Ecto neural progenitor cell (in vitro differentiated cells): ENCODE measurements around the gene MOCS1.

Experiments used
- DNase-seq: peaks from one replicate; pipeline ENCODE4 v3.0.0-alpha.2; 2018; ENCODE audit warnings: low spot score

Gene MOCS1

DNA sequence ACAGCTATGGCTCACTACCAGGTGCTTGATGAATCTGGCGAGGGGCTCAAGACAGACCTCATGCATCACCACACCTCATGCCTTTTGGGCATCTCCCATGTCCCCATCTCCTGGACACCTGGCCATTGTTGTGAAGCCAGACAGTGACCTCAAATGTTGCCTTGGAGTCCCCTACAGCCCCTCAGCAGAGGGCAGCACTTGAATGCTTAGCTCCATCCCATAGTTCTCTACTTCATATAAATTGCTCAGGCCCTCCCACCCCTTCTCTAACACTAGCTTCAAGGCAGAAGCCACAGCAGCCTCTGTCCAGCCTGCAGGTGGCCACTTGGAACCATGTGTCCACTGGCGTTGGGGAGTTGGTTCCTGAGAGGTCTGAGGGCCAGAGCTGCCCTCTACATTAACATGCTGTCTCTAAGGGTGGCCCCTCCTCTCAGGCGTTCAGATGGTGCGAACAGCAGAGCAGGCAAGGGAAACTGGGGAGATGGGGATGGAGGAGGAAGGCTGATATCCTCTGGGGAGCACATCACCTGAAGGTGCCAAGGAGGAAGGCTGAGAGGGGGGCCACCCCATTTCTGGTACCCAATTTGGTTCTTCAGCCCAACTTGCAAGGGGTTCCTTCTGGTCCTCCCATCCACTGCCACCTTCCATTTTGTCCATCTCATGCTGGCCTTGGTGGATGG is 31.3 kb downstream of the MOCS1 start:
- no peak for DNase-seq

GRCh38 chr6:39902136-39902535 is 32.1 kb downstream of the MOCS1 start:
- no peak for DNase-seq

DNA sequence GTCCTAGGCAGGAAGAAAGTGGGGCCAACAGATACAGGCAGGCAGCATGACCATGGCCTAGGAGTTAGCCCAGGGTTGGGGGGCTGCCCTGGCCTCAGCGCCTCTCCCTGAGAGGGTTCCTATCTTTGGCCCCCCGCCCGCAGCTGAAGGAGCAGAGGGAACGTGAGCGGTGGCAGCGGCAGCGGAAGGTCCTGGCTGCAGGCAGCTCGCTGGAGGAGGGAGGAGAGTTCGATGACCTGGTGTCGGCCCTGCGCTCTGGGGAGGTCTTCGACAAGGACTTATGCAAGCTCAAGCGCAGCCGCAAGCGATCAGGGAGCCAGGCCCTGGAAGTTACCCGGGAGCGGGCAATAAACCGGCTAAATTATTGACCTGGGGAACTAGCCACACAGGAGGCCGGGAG is 32.6 kb downstream of the MOCS1 start:
- no peak for DNase-seq

GRCh38 chr6:39901116-39901655 is 33.1 kb downstream of the MOCS1 start:
- no peak for DNase-seq

DNA sequence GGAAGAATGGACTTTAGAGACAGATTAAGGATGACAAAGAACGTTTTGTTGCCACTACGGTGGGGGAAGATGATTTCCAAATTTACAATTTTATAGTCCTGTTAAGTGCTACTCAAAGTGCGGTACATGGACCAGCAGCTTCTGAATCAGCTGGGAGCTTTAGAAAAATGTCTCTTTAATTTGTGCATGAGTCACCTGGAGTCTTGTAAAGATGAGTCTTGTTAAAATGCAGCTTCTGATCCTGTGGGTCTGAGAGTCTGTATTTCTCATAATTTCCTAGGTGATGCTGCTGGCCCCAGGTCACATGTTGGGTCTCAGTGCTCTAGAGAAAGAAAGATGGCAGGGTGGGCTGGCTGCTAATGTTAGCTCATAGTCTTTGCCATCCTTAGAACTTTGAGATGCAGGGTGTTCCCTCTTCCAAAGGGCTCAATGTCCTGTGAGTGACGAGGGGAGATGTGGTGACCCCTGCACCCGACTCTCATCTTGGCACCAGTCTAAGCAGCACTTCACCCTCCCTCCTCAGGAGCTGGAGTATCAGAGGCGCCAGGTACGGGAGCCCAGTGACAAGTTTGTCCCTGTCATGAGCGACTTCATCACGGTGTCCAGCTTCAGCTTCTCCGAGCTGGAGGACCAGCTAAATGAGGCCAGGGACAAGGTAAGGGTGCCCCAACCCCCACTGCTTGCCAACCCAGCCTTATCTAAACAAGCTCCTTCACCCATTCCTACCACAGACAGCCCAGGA is 34.5 kb downstream of the MOCS1 start:
- no peak for DNase-seq

GRCh38 chr6:39898625-39899024 is 35.6 kb downstream of the MOCS1 start:
- no peak for DNase-seq

- no peak for DNase-seq
Observed at GRCh38 chr6:39897698-39898097, 36.6 kb downstream of the MOCS1 start.

DNA sequence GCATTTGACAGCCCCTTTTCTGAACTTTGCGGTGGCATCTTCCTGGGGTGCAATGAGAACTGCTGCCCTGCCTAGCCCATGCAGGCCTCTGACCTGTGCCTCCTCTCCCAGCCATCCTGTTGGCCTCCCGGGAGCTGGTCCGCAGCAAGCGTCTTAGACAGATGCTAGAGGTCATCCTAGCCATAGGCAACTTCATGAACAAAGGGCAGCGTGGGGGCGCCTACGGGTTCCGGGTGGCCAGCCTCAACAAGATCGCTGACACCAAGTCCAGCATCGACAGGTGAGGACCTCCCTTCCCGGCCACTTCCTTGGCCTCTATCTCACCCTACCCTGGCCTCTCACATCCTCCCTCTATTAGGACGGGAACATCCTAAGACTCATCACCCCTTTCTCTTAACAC is 37.6 kb downstream of the MOCS1 start:
- DNase-seq = no peak

DNA sequence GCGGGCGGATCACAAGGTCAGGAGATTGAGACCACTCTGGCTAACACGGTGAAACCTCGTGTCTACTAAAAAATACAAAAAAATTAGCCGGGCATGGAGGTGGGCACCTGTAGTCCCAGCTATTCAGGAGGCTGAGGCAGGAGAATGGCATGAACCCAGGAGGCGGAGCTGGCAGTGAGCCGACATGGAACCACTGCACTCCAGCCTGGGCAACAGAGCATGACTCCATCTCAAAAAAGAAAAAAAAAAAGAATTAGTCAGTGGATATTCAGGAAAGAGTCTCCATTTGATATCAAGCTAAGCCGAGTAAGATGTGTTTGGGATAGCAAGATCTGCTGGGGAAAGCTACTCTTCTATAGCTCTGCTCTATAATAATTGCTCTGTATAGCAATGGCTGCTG is 41.0 kb downstream of the MOCS1 start:
- no peak for DNase-seq

DNA sequence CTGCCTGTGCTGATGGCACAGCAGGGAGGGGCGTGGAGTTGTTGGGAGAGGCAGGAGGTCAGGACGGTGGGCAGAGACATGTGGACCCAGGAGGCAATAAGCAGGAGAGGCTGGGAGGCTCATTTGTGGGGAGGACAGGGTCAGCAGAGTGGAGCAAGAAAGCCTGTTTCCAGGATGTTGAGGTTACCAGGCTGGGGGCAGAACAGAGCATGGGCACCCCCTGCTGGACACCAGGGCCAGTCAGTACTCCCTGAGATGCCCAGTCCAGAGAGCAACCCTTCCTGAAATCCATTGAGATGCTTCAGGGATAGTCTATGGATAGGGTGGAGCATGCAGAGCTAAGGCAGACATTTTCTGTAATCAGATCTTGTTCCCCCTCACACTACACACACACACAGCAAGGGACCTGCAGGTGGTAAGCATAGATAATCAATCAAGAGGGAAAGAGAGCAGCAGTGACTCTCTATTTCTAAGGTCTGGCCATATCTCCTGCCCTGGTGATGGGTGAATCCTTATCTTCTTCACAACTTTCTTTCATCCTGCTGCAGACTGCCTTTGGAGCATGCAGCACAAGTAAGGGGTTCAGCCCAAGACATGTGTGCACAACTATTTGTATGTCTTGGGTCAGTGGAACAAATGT is 41.7 kb downstream of the MOCS1 start:
- peak; percentile 82 for DNase-seq

DNA sequence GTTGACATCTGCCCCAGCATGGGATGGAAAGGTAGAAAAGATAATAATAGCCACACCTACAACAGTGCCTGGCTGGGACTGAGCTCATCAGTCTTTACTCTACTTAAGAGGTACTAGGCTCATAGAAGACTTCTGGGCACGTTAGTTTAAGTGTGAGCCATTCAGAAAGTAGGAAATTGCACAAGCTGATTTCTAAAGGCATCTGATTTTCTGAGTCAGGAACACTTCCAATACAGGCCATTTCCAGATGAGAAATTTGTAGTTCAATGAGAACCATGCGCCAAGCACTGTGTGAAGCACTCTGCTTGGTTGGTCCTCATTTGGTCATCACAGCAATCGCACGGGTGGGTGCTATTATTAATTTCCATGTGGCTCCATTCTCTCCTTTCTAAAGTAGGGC is 42.3 kb downstream of the MOCS1 start:
- DNase-seq = no peak

GRCh38 chr6:39891353-39891752 is 42.9 kb downstream of the MOCS1 start:
- no peak for DNase-seq

DNA sequence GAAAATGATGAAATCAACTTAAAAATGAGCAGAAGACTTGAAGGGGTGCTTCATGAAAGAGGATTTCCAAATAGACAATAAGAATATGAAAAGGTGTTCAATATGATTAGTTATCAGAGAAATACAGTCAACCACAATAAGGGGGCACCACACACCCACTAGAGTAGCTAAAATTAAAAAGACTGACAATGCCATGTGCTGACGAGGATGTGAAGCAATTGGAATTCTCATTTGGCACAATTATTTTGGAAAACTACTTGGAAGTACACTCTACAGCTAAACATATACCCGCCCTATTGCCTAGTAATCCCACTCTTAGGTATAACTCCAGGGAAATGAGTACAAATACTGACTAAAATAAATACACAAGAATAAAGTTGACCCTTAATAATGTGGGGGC is 45.0 kb downstream of the MOCS1 start:
- no peak for DNase-seq

DNA sequence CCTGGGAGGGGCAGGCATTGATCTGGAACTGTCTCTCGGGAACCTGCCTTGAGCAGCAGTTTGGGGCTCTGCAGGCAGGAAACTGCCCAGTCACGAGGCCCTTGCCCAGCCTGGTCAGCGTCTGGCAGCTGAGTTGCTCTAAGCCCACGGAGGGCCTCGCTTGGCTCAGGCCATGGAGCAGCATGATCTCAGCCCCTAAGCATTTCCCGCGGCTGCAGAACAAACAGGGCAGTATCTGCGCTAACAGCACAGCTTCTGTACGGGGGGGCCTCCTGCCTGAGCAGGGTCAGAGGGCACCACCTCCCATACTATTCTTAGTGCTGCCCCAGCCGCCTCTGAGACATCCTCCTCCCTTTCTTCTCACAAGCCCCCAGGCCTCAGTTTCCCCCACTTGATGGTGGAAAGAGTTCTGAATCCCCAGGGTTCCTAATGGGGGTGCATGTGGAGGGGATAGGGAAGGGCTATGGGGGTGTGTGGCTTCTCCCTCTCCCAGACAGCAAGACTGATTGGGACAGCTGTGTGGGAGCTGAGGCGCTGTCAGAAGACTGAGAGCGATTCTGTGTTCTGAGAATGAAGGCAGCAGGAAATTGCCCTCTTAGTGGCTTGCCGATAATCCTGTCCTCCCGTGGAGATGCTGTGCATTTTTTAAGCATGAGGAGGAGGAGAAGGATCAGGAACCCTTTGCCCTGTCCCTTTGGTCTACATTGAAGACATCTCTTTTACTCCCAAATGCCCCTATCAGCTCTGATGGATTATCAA is 46.4 kb downstream of the MOCS1 start:
- DNase-seq = peak; percentile 63

DNA sequence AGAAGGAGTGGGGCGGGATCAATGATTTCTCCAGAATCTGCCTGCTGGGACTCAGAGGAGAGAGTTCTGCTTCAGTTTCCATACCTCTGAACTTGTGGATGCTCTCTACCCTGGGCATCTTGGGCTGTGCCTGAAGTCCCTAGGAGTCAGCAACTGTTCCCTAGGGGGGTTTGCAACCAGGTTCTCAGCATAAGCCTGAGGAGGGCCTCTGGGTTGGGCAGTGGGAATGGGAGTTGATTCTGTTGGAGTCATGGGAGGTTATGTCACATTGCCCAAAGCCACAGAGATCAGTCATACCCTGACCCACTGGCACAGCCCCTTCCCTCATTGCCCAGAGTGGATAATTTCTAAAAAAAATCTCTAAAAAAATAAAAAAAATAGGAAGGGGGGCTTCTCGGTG is 47.4 kb downstream of the MOCS1 start:
- no peak for DNase-seq

- DNase-seq = no peak
Observed at GRCh38 chr6:39885691-39886090, 48.6 kb downstream of the MOCS1 start.

GRCh38 chr6:39884696-39885095 is 49.6 kb downstream of the MOCS1 start:
- no peak for DNase-seq

GRCh38 chr6:39882531-39882899 is 51.7 kb downstream of the MOCS1 start:
- DNase-seq = no peak

- DNase-seq = no peak
Observed at GRCh38 chr6:39881851-39882530, 52.3 kb downstream of the MOCS1 start.

DNA sequence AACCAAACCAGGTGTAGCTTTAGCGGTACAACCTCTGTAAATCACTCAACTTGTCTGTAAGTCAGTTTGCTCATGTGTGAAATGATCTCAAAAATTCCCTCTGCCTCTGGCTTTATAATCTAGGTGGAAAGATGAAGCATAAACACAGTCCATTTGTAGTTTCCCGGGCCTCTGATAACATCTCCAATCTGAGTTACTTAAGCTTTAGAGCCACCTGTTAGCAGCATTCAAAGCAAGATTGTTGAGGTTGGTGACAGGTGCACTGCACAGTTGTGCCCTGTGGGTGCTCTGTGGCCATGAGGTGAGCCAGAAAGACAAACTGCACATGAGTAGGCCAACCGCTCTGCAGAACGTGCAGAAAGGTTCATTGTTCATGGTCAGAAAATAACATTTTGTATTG is 53.7 kb downstream of the MOCS1 start:
- no peak for DNase-seq

DNA sequence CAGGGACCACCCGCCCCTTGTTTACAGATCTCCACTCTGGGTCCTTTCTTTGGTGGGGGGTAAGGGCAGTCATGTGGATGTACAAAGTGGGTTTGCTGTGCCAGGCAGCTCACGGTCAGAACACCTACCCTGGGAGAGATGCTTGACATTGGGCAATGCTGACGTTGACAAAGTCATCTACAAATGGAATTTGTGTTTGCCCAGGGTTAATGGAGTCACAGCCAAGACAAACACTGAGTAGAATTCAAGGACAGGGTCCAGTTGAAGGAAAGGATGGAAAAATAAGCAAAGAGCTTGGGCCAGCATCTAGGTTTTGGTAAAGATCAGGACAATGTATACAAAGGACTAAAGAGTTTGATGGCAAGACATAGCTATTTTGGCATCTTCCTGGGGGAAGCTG is 54.7 kb downstream of the MOCS1 start:
- DNase-seq = no peak

GRCh38 chr6:39876826-39877225 is 57.4 kb downstream of the MOCS1 start:
- no peak for DNase-seq
